Measurements from ENCODE around the gene SESTD1. TPM values are rescaled to one million over a fixed set of nuclear protein-coding genes. Genes with fewer than 3 reads are reported as not detected.

The SESTD1 gene
- total RNA-seq, 1 donor from 2014 or later, result 17.9 TPM

DNA sequence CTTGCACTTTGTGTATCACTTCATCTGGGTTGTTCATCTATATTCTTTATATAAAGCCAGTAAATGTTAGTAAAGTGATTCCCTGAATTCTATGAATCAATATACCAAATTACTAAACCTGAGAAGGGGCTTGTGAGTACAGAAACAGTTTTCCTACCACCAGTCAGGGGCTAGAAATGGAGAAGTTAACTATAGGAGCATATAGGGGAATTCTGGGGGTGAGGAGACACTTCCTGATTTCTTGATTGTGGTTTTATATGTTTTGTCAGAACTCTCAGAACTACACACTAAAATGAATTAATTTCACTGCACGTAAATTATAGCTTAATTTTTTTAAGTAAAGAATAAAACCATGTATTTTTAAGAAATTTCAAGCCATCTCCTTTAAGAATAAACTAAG lies 93.7 kb downstream of the SESTD1 start:
- DNase-seq (ENCODE audit: low read depth), result no peak
- TF ChIP-seq, protein P1, sequence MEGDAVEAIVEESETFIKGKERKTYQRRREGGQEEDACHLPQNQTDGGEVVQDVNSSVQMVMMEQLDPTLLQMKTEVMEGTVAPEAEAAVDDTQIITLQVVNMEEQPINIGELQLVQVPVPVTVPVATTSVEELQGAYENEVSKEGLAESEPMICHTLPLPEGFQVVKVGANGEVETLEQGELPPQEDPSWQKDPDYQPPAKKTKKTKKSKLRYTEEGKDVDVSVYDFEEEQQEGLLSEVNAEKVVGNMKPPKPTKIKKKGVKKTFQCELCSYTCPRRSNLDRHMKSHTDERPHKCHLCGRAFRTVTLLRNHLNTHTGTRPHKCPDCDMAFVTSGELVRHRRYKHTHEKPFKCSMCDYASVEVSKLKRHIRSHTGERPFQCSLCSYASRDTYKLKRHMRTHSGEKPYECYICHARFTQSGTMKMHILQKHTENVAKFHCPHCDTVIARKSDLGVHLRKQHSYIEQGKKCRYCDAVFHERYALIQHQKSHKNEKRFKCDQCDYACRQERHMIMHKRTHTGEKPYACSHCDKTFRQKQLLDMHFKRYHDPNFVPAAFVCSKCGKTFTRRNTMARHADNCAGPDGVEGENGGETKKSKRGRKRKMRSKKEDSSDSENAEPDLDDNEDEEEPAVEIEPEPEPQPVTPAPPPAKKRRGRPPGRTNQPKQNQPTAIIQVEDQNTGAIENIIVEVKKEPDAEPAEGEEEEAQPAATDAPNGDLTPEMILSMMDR (IDR thresholded peaks at IDR 0.05; ENCODE audit: insufficient read depth, low read length, poor library complexity, severe bottlenecking), result no peak
- H3K27me3 ChIP-seq (ENCODE audit: control insufficient read depth, insufficient read depth, low read length), result no peaks in the 10 kb centered on the region
- H3K36me3 ChIP-seq (ENCODE audit: control insufficient read depth, insufficient read depth, low read length), result no peaks in the 10 kb centered on the region
- H3K4me3 ChIP-seq (ENCODE audit: low read depth, low read length), result no peak overlapping the region

DNA sequence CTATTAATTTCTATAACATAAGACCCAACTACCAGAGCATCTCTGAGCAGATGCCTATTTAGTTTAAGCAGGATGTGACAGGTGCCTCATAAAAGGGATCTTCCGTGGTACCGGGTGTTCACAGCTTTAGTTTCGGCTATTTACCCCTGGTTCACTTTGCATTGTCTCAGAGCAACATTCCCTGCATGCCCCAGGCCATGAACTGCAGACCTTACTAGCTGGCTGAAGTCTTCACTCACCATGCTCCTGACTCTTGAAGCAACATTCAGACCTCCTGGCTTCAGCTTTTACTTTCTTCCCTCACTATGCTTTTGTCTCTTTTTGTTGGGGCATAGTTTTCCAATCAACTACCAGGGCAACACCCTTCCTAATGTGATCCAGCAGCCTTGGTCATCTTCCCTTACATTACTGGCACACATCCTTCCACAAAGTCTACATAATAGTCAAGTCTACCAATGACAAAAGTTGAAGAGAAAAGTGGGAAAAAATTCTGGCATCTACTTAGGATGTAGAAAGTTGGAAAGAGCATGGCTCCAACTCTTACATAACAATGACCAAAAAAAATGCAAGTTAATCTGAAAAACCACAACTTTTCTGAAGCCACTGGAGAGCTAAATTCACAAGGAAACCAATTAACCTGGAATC lies 99.2 kb downstream of the SESTD1 start:
- H3K27me3 ChIP-seq (ENCODE audit: control insufficient read depth, insufficient read depth, low read length), result no peaks in the 10 kb centered on the region
- no peak for DNase-seq (ENCODE audit: low read depth)
- H3K36me3 ChIP-seq (ENCODE audit: control insufficient read depth, insufficient read depth, low read length), result no peaks in the 10 kb centered on the region
- TF ChIP-seq, protein P1 (IDR thresholded peaks at IDR 0.05; ENCODE audit: insufficient read depth, low read length, poor library complexity, severe bottlenecking), result no peak
- H3K4me3 ChIP-seq (ENCODE audit: low read depth, low read length), result no peak overlapping the region

DNA sequence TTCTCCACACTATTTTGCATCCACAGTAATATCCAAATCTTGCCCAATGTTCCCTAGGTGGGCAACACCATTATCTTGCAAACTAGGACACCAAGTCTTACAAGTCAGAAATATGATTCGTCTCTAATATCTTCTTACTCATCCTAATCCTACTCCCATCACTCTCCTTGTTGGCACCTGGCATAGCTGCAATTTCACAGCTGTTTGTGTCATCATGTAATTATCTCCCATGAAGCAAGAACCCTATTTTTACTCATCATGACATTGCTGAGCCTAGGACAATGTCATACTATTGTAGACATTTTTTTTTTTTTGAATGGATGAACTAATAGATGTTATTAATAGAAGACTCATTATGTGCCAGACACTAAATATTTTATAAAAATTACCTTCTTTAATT lies 123.4 kb downstream of the SESTD1 start:
- Histone ChIP-seq H3K4me3 (ENCODE audit: low read depth, low read length) (no peak overlapping the region), H3K27me3 (ENCODE audit: control insufficient read depth, insufficient read depth, low read length) (no peaks in the 10 kb centered on the region), H3K36me3 (ENCODE audit: control insufficient read depth, insufficient read depth, low read length) (peaks cover 1% of the 10 kb centered on the region)
- DNase-seq (ENCODE audit: low read depth), result no peak
- TF ChIP-seq, protein P1 (IDR thresholded peaks at IDR 0.05; ENCODE audit: insufficient read depth, low read length, poor library complexity, severe bottlenecking), result no peak

DNA sequence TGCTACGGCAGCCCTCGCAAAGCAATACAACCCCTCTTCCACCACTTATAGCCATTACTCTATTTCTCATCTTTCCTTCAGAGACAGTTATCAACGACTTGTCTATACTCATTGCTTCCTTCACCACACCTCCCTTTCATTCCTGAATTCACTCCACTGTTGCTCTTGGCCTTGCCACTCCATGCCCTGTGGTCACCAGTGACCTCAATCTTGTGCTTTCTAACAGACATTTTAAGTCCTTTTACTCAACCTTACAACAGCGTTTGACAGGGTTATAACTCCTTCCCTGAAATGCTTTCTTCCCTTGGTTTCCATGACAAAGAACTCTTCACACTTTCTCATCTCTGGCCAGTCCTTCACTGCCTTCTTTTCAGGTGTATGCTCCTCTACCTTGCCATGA lies 124.1 kb downstream of the SESTD1 start:
- no peak for DNase-seq (ENCODE audit: low read depth)
- no peaks in the 10 kb centered on the region for H3K27me3 ChIP-seq (ENCODE audit: control insufficient read depth, insufficient read depth, low read length)
- peaks cover 1% of the 10 kb centered on the region for H3K36me3 ChIP-seq (ENCODE audit: control insufficient read depth, insufficient read depth, low read length)
- no peak overlapping the region for H3K4me3 ChIP-seq (ENCODE audit: low read depth, low read length)
- TF ChIP-seq, protein P1 (IDR thresholded peaks at IDR 0.05; ENCODE audit: insufficient read depth, low read length, poor library complexity, severe bottlenecking), result no peak

DNA sequence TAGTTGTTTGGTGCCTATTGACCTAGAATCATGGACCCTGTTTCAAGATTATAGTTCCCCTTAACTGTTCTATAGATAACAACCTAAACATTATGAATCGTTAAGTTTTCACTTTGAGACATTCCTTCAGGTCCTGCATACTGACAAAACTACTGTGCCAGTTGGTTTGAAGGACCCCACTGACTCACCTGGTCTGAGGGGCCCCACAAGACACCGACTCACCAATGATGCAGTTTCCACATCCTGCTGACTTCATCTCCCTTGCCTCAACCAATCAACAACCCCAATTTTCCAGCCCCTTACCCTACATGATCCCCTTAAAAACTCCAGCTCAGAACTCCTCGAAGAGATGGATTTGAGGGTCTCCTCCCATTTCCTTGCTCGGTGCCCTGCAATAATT lies 125.1 kb downstream of the SESTD1 start:
- H3K4me3 ChIP-seq (ENCODE audit: low read depth, low read length), result no peak overlapping the region
- no peaks in the 10 kb centered on the region for H3K27me3 ChIP-seq (ENCODE audit: control insufficient read depth, insufficient read depth, low read length)
- no peak for DNase-seq (ENCODE audit: low read depth)
- TF ChIP-seq, protein P1 (IDR thresholded peaks at IDR 0.05; ENCODE audit: insufficient read depth, low read length, poor library complexity, severe bottlenecking), result no peak
- peaks cover 1% of the 10 kb centered on the region for H3K36me3 ChIP-seq (ENCODE audit: control insufficient read depth, insufficient read depth, low read length)

DNA sequence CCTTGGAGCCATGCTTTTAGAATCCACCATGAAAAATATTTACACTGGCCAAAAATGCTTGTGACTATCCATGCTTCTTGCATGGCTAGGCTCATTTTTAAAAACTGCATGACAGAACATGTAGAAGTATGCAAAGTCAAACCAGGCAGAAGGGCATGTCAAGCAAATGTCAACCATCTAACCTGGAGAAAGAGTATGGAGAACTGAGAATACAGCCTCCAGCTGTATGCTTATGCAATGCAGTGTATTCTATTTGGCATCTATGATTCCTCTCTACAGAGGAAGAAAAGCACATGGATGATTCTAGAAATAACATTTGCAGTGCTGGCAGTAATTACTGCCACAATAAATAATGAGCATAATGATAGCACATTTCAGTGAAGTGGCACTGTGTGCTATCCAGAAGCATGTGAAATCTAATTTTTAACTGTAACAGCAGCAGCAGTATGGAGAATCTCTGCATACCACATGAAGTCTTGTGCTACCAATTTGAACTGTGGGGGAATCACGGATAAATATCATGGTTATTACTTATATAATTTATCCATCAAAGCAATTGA lies 127.4 kb downstream of the SESTD1 start:
- H3K36me3 ChIP-seq (ENCODE audit: control insufficient read depth, insufficient read depth, low read length), result peaks cover under 1% of the 10 kb centered on the region
- no peak overlapping the region for H3K4me3 ChIP-seq (ENCODE audit: low read depth, low read length)
- TF ChIP-seq, protein P1 (IDR thresholded peaks at IDR 0.05; ENCODE audit: insufficient read depth, low read length, poor library complexity, severe bottlenecking), result no peak
- no peak for DNase-seq (ENCODE audit: low read depth)
- H3K27me3 ChIP-seq (ENCODE audit: control insufficient read depth, insufficient read depth, low read length), result no peaks in the 10 kb centered on the region
